ENCODE data around the gene TRMT44.

The TRMT44 gene

DNA sequence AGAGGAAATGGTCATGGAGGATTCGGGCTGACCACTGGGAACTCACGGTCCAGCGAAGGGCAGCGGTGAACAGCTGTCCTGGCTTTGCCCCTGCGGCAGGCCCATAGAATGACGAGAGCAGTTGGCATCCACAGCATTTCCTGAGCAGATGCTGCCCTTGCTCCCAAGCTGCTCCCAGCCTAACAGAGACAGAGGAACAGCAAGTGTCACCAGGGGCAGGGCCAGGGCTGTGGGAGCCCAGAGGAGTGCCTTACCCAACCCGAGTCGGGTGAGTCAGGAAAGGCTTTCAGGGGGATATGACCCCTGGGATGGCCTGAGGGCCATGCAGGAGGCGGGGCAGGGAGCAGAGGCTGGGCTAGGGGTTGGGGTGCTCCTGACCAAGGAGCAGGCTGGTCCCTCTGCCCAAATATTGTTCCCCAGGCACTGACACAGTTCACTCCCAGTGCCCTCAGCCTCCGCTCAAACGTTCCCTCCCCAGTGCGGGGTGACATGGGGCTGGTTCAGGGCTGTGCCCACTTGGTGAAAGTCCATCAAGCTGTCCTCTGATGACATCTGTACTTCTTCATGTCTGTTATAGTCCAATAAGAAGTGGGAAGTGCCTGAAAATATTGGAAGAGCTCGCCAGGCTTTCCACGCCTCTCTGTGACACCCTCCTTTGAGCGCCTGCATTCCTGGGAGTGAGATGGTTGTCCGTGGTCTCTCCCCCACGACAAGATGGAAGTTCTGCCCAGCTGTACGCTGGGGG, 74.9 kb downstream of the TRMT44 start:
- DNase-seq = no peak

- DNase-seq = no peak
Measured at GRCh38 chr4:8516061-8516573, 75.5 kb downstream of the TRMT44 start.

- DNase-seq = no peak
Measured at GRCh38 chr4:8516996-8517550, 76.5 kb downstream of the TRMT44 start.

- DNase-seq = no peak
Measured at GRCh38 chr4:8517946-8518345, 77.4 kb downstream of the TRMT44 start.

DNA sequence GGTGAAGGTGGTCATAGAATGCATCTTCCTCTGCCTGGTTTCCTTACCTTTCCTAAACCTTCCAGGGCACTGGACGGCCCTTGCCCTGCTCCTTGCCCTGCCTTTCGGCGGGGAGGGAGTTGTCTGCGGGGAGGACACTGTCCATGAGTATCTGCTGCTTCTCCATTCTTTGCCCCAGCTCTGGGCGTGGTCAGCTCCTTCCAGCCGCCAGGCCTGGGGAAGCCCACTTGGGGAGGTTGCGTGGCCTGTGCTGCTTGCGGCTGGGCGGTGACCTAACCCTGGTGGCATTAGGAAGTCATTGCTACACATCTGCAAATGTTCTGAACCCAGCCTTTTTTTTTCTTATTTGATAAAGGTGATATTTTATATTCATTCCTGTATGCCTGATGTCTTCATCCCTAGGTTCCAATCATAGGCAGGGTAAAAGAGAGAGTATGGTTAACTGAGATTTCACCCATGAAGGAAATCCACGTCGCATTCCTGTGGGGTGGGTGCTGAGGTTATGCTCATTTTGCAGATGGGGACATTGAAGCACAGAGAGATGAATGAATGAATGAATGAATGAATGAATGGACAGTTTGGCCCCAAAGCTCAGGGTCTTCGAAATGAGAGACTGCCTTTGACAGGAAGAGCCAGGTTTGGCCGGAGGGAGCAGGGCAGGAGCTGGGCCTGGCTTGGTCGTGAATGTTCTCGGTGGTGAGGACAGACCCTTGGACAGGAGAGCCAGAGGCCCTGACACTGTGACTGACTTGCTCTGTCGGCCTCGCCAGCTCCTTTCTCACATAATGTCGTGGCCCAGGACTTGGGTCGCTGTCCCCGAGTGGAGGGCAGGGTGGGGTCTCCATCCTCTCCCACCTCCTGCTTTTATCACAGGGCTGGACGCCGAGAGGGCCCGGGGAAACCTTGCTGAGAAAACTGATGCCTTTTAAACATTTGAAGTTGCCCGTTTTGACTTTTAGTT, 81.9 kb downstream of the TRMT44 start:
- no peak for DNase-seq

DNA sequence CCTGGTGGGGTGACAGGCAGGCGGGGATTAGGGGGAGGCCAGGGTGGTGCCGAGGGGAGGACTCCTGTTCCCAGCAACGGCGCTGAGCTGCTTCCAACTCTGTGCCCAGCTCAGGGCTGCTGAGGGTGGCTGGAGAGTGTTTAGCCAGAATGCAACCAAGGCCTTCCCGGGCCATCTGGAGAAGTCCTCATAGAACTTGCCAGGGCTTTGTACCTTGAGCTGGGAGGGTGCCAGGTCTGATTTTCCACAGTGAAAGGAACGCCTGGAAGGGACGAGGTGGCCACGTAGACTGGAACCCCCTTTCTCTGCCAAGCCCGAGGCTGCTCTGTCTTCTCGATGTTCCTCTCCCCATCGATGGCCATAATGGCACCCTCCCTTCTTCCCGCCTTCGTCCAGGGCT, 82.6 kb downstream of the TRMT44 start:
- no peak for DNase-seq

GRCh38 chr4:8523766-8524165, 83.2 kb downstream of the TRMT44 start:
- no peak for DNase-seq

- no peak for DNase-seq
Measured at GRCh38 chr4:8524595-8525382, 84.2 kb downstream of the TRMT44 start.

DNA sequence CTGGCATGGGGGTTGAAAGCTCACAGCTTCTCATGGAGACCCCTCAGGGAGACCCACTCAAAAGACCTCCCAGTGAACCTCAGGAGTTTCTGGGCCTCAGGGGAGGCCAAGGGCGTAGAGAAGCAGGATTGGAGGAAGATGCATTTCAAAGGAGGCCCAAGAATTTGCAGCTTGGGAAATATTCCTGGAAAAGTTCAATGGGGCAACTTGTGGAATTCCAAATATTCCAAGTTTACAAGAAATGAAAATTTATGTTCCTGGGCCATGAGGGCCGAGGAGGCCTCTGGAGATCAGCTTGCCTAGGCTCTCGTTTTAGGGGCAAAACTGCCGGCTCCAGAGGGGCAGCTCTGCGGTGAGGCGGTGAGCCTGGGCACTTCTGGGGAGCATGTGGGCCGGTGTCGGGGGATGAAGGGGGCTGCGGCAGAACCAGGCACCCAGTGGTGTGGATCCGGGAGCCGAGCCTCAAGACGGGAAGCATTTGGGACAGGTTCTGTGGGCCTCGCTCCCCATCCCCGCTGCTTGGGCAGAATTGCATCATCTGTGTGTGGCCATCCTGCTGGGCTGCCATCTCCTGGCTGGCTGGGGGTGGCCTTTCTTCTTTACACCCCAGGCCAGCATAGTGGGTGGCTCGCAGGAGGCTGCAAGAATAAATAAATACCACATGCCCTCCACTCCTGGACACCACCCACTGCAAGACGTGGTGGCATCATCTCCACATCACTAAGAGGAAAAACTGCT, 85.0 kb downstream of the TRMT44 start:
- DNase-seq = no peak

Measured in left hindlimb (tissue), 1 donor.